Cardiac fibroblast (primary cell): ENCODE measurements around the gene DCST1.

Source experiments
- DNase-seq, 2 donors: peaks; one replicate each; pipeline versions ENCODE4 v3.0.0 to v3.0.0-alpha.2; 2010; ENCODE audit warnings: low read depth in 2 of 2
- H3K4me3 ChIP-seq, 2 donors: replicated peaks in 1 of 2; 1 replicate in 1 of 2; 2 replicates in 1 of 2; pipeline ENCODE4 v1.5.1; 2011; ENCODE audit warnings: low read depth in 2 of 2, low read length in 2 of 2, mild to moderate bottlenecking in 2 of 2, moderate library complexity in 1 of 2
- TF ChIP-seq, protein P1 (sequence below): IDR thresholded peaks from one replicate; pipeline ENCODE4 v1.5.1; 2011; ENCODE audit warnings: low read depth, mild to moderate bottlenecking, low read length, inconsistent platforms

DCST1 gene

GRCh38 chr1:154998201-154998780 lies 35.3 kb upstream of the DCST1 start:
- H3K4me3 ChIP-seq: no peak overlapping the region
- DNase-seq: no peak
- TF ChIP-seq, protein P1, sequence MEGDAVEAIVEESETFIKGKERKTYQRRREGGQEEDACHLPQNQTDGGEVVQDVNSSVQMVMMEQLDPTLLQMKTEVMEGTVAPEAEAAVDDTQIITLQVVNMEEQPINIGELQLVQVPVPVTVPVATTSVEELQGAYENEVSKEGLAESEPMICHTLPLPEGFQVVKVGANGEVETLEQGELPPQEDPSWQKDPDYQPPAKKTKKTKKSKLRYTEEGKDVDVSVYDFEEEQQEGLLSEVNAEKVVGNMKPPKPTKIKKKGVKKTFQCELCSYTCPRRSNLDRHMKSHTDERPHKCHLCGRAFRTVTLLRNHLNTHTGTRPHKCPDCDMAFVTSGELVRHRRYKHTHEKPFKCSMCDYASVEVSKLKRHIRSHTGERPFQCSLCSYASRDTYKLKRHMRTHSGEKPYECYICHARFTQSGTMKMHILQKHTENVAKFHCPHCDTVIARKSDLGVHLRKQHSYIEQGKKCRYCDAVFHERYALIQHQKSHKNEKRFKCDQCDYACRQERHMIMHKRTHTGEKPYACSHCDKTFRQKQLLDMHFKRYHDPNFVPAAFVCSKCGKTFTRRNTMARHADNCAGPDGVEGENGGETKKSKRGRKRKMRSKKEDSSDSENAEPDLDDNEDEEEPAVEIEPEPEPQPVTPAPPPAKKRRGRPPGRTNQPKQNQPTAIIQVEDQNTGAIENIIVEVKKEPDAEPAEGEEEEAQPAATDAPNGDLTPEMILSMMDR: peak; percentile 15

- peak overlapping the region; percentile 28 to 34 for H3K4me3 ChIP-seq
- TF ChIP-seq, protein P1: peak; percentile 96
- peak; percentile 79 to 83 for DNase-seq
These were observed 34.6 kb upstream of the DCST1 start for GRCh38 chr1:154998818-154999570.

DNA sequence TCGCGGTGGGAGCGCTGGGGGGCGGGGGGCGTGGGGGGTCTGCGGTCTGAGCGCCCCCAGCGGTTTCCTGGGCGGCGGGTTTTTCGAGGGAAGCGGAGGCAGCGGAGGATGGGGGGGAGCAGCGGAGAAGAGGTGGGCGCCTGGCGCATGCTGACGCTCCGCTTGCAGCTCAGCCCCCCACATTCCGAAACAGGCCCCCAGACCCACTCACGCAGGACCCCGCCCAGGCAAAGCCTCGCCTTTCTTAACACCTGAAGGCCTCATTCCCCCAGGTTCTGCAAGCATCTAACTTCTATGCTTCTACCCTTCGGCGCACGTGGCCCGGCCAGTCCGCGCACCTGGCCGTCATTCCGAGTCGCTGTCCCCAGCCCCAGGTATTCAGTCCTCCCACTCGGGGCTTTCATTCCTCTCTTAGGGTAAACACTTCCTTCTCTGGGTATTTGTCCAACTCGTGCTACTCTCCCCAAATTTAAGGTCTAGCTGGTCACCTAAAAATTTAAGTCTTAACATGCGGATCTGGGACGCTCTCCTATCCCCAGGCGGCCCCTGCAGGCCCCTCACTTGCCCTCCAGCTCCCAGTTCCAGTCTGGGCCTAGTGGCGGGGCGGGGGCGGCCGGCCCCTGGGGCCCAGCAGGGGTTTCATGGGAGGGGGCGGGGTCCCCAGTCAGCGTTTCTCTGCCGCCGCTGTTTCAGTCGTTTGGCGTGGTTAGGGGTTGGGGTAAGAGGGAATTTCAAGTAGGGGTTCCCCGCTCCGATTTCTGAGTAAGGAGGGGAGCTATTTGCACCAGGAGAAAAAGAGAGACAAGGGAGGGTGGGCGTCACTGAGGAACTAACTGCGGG lies 33.8 kb upstream of the DCST1 start:
- DNase-seq: no peak
- TF ChIP-seq, protein P1: no peak
- peak overlapping the region; percentile 68 to 70 for H3K4me3 ChIP-seq

- peak overlapping the region; percentile 68 to 70 for H3K4me3 ChIP-seq
- TF ChIP-seq, protein P1: no peak
- no peak for DNase-seq
These were observed 33.3 kb upstream of the DCST1 start for GRCh38 chr1:155000411-155000725.

GRCh38 chr1:155000726-155001424 lies 32.7 kb upstream of the DCST1 start:
- H3K4me3 ChIP-seq: peak overlapping the region; percentile 68 to 70
- TF ChIP-seq, protein P1: peak; percentile 2
- DNase-seq: peak; percentile 83 to 88

DNA sequence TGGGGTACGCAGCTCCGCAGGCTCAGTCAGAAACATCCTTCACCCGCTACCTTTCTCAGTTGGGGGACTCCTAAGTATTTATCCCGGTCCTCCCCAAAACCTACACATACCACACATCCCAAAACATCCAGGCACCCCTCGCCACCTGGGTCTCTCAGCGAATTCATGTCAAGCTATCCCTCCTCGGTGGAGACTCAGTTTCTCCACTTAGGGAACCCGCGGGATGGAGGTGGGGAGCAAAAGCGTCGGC lies 32.3 kb upstream of the DCST1 start:
- no peak for DNase-seq
- TF ChIP-seq, protein P1: no peak

More for the DNA sequence above, 32.3 kb upstream of the DCST1 start:
- H3K4me3 ChIP-seq: peak overlapping the region; percentile 68 to 70
